ENCODE results near the gene IFT74. TPM values are rescaled to one million over a fixed set of nuclear protein-coding genes. Genes with fewer than 3 reads are reported as not detected.

The IFT74 gene
- total RNA-seq, result 5.2 TPM

GRCh38 chr9:26955921-26956859 is at the start of gene IFT74:
Gene IFT74 (plus strand): TSS chr9:26956412. CDS start chr9:26961968, 5,556 bp downstream.
- peak; percentile 100 for ATAC-seq
- peak; percentile 97 for DNase-seq (ENCODE audit: low spot score)

GRCh38 chr9:26913138-26913668 is 43.0 kb upstream of the IFT74 start:
- no peak for DNase-seq (ENCODE audit: low spot score)
- no peak for ATAC-seq

GRCh38 chr9:26919698-26920097 is 36.5 kb upstream of the IFT74 start:
- ATAC-seq (no peak), DNase-seq (ENCODE audit: low spot score) (no peak)

- no peak for ATAC-seq
- DNase-seq (ENCODE audit: low spot score), result no peak
Observed at GRCh38 chr9:26925609-26926008, 30.6 kb upstream of the IFT74 start.

- DNase-seq (ENCODE audit: low spot score), result no peak
- ATAC-seq, result no peak
Observed at GRCh38 chr9:26928902-26929495, 27.2 kb upstream of the IFT74 start.

- no peak for DNase-seq (ENCODE audit: low spot score)
Observed at GRCh38 chr9:26935847-26936246, 20.4 kb upstream of the IFT74 start.

GRCh38 chr9:26937816-26938371 is 18.3 kb upstream of the IFT74 start:
- DNase-seq (ENCODE audit: low spot score) (no peak), ATAC-seq (no peak)

More at GRCh38 chr9:26935847-26936246, 20.4 kb upstream of the IFT74 start:
- no peak for ATAC-seq

- no peak for ATAC-seq
- DNase-seq (ENCODE audit: low spot score), result no peak
Observed at GRCh38 chr9:26939955-26940711, 16.1 kb upstream of the IFT74 start.

- ATAC-seq (no peak), DNase-seq (ENCODE audit: low spot score) (no peak)
Observed at GRCh38 chr9:26940779-26941178, 15.4 kb upstream of the IFT74 start.

GRCh38 chr9:26945591-26945990 is 10.6 kb upstream of the IFT74 start:
- DNase-seq (ENCODE audit: low spot score), result no peak
- no peak for ATAC-seq

- DNase-seq (ENCODE audit: low spot score) (peak; percentile 92), ATAC-seq (peak; percentile 98)
Observed at GRCh38 chr9:26946753-26947727, 9.2 kb upstream of the IFT74 start, which contains the start of gene PLAA. Gene PLAA (minus strand): TSS chr9:26947242. CDS start chr9:26947045, 197 bp downstream.

GRCh38 chr9:26947736-26948135 is 8.5 kb upstream of the IFT74 start:
- DNase-seq (ENCODE audit: low spot score) (no peak), ATAC-seq (no peak)

- DNase-seq (ENCODE audit: low spot score), result no peak
- no peak for ATAC-seq
Observed at GRCh38 chr9:26949637-26950069, 6.6 kb upstream of the IFT74 start.

- no peak for DNase-seq (ENCODE audit: low spot score)
- ATAC-seq, result no peak
Observed at GRCh38 chr9:26950521-26950920, 5.7 kb upstream of the IFT74 start.

GRCh38 chr9:26951794-26952193 is 4.4 kb upstream of the IFT74 start:
- no peak for ATAC-seq
- DNase-seq (ENCODE audit: low spot score), result no peak

- ATAC-seq, result no peak
- no peak for DNase-seq (ENCODE audit: low spot score)
Observed at GRCh38 chr9:26954050-26954508, 2.1 kb upstream of the IFT74 start.

GRCh38 chr9:26955222-26955903 is 849 bp upstream of the IFT74 start:
- ATAC-seq, result peak; percentile 13
- DNase-seq (ENCODE audit: low spot score), result no peak

GRCh38 chr9:26956860-26957233 is 635 bp downstream of the IFT74 start:
- ATAC-seq (no peak), DNase-seq (ENCODE audit: low spot score) (no peak)

GRCh38 chr9:26971721-26972120 is 15.5 kb downstream of the IFT74 start:
- ATAC-seq (no peak), DNase-seq (ENCODE audit: low spot score) (no peak)

All from left lobe of liver (tissue), 2 donors.